Activated CD4-positive, CD25-positive, alpha-beta regulatory T cell treated with anti-CD3 and anti-CD28 coated beads, Interleukin-2, amount 50 U/mL, for 24 hours (primary cell): ENCODE results near the gene DNAH8.

Experiments
- ATAC-seq, 2 donors: fragments of 150-1000 bp; cut with Tn5 transposase; one replicate each; pipeline ENCODE4 v1.10.0; 2021; ENCODE audit warnings: mild to moderate bottlenecking in 1 of 2, moderate library complexity in 1 of 2

DNAH8 gene

GRCh38 chr6:39077882-39078594, 362.9 kb downstream of the DNAH8 start:
- no peak for ATAC-seq

DNA sequence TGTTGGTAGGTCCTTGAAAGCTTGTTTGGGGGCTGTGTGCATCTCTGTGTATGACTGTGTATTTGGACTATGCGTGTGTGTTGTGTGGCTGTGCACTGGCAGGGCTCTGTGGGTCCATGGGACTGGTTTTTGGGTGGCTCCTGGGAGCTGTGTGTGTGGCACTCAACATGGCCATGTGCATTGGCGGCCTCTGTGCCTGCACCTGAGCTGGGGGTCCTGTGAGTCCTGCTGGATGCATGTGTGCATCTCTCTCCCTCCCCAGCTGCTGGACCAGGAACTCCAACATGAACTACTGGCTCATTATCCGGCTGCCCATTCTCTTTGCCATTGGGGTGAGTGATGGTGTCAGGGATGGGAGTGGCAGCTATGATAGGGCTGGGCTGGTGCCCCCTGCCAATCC, 363.6 kb downstream of the DNAH8 start:
- ATAC-seq: no peak

DNA sequence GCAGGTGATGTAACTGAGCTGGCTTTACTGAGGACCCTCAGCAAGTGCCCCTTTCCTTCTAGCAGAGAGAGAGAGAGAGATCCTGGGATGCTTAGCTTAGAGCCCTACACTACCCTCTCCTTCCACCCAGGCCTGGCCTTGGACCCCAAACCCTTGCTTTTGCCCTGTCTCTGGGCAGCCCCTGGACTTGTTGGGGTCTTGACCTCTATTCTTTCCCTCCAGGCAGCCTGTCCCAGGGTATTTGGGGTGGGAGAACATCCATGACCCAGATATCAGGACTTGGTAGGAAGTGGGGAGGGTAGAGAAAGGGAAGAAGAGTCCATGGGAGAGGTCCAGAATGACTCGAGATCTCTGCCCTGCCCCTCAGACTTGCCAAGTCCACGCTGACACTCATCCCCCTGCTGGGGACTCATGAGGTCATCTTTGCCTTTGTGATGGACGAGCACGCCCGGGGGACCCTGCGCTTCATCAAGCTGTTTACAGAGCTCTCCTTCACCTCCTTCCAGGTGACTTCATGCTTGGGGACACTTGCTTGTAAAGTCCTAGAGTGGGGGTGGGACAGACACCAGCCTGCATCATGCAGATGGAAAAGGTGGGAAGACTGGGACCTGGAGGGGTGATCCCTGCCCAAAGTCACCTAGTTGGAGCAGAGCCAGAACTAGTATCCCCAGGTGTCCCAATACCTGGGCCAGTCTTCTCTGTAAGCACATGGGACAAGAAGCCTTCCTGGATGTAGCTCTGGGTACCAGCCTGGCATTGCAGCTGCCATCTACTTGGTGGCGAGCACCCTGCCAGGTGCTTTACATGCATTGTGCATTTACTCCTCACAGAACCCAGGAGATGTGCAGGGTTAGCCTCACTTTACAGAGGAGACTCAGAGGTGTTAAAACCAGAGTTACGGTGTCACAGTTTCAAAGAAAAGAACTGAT, 364.4 kb downstream of the DNAH8 start:
- ATAC-seq: no peak
